GM18868 (cell line): ENCODE data around the gene PDE8A.

Source experiments
- ATAC-seq: cut with Tn5 transposase; IDR thresholded peaks from one replicate; pipeline ENCODE4 v1.9.1; 2021; ENCODE audit warnings: mild to moderate bottlenecking, moderate library complexity; ENCODE audit not compliant: unreplicated experiment

The PDE8A gene

GRCh38 chr15:84981711-84982300 is at the start of gene PDE8A:
Gene PDE8A, plus strand, starts transcription at chr15:84981856. Its CDS starts 307 bp downstream, at chr15:84982163.
- peak; percentile 16 for ATAC-seq

- ATAC-seq, result no peak
Measured at GRCh38 chr15:84934942-84935729, 46.5 kb upstream of the PDE8A start.

GRCh38 chr15:84937144-84937543 is 44.5 kb upstream of the PDE8A start:
- no peak for ATAC-seq

- ATAC-seq, result no peak
Measured at GRCh38 chr15:84938726-84939125, 42.9 kb upstream of the PDE8A start.

GRCh38 chr15:84940399-84940798 is 41.3 kb upstream of the PDE8A start:
- no peak for ATAC-seq

GRCh38 chr15:84942456-84942855 is 39.2 kb upstream of the PDE8A start:
- ATAC-seq, result no peak

- ATAC-seq, result no peak
Measured at GRCh38 chr15:84944311-84944710, 37.3 kb upstream of the PDE8A start.

- ATAC-seq, result no peak
Measured at GRCh38 chr15:84944861-84945260, 36.8 kb upstream of the PDE8A start.

- ATAC-seq, result no peak
Measured at GRCh38 chr15:84946772-84947489, 34.7 kb upstream of the PDE8A start.

GRCh38 chr15:84947947-84948830 is 33.5 kb upstream of the PDE8A start:
- ATAC-seq, result no peak

GRCh38 chr15:84949043-84949442 is 32.6 kb upstream of the PDE8A start:
- ATAC-seq, result no peak

- no peak for ATAC-seq
Measured at GRCh38 chr15:84949845-84950569, 31.6 kb upstream of the PDE8A start.

- no peak for ATAC-seq
Measured at GRCh38 chr15:84950570-84951111, 31.0 kb upstream of the PDE8A start.

GRCh38 chr15:84951736-84952135 is 29.9 kb upstream of the PDE8A start:
- no peak for ATAC-seq

- ATAC-seq, result no peak
Measured at GRCh38 chr15:84953136-84953535, 28.5 kb upstream of the PDE8A start.

- ATAC-seq, result no peak
Measured at GRCh38 chr15:84953726-84954125, 27.9 kb upstream of the PDE8A start.

GRCh38 chr15:84955089-84955848 is 26.4 kb upstream of the PDE8A start:
- ATAC-seq, result no peak

- ATAC-seq, result no peak
Measured at GRCh38 chr15:84956199-84956598, 25.5 kb upstream of the PDE8A start.

GRCh38 chr15:84960391-84961113 is 21.1 kb upstream of the PDE8A start:
- no peak for ATAC-seq
